ENCODE data around the gene TAPBP. TPM values are rescaled to one million over a fixed set of nuclear protein-coding genes. Genes with fewer than 3 reads are reported as not detected.

TAPBP gene
- total and polyA plus RNA-seq, 9 of the 15 experiments (the other 6 are each of a cell fraction or from before 2014, with no cell fraction given): 5.6 to 74.0 (median 22.3) TPM

- TF ChIP-seq ZNF398 (CRISPR knock-in tag; IDR thresholded peaks at IDR 0.05) (no peak), ZBTB7A (IDR thresholded peaks at IDR 0.05; ENCODE audit: borderline replicate concordance, control insufficient read depth, low read depth, low read length) (peak; percentile 68), HNRNPLL (IDR thresholded peaks at IDR 0.05; ENCODE audit: low read depth, low read length, poor library complexity, severe bottlenecking) (peak; percentile 27), MTA1 (IDR thresholded peaks at IDR 0.05; ENCODE audit: borderline replicate concordance) (no peak), ZNF77 (CRISPR knock-in tag; IDR thresholded peaks at IDR 0.05) (no peak), GTF2E2 (tag; IDR thresholded peaks at IDR 0.05) (no peak), E4F1 (CRISPR knock-in tag; IDR thresholded peaks at IDR 0.05; ENCODE audit: borderline replicate concordance) (no peak), EP400 (IDR thresholded peaks at IDR 0.05) (peak; percentile 20; the same call in 1 of the 2 replicates), ETS1 (conservative IDR thresholded peaks at IDR 0.05; ENCODE audit: control insufficient read depth, low read depth, low read length) (no peak), RHOXF2B (CRISPR knock-in tag; conservative IDR thresholded peaks at IDR 0.05) (no peak), SMAD2 (IDR thresholded peaks at IDR 0.05; ENCODE audit: low read depth, low read length) (no peak)
- TF ChIP-seq, protein P1, sequence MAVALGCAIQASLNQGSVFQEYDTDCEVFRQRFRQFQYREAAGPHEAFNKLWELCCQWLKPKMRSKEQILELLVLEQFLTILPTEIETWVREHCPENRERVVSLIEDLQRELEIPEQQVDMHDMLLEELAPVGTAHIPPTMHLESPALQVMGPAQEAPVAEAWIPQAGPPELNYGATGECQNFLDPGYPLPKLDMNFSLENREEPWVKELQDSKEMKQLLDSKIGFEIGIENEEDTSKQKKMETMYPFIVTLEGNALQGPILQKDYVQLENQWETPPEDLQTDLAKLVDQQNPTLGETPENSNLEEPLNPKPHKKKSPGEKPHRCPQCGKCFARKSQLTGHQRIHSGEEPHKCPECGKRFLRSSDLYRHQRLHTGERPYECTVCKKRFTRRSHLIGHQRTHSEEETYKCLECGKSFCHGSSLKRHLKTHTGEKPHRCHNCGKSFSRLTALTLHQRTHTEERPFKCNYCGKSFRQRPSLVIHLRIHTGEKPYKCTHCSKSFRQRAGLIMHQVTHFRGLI (CRISPR knock-in tag; IDR thresholded peaks at IDR 0.05): no peak
- TF ChIP-seq, protein P2, sequence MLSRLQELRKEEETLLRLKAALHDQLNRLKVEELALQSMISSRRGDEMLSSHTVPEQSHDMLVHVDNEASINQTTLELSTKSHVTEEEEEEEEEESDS (CRISPR knock-in tag; IDR thresholded peaks at IDR 0.05): no peak
- TF ChIP-seq, protein P3, sequence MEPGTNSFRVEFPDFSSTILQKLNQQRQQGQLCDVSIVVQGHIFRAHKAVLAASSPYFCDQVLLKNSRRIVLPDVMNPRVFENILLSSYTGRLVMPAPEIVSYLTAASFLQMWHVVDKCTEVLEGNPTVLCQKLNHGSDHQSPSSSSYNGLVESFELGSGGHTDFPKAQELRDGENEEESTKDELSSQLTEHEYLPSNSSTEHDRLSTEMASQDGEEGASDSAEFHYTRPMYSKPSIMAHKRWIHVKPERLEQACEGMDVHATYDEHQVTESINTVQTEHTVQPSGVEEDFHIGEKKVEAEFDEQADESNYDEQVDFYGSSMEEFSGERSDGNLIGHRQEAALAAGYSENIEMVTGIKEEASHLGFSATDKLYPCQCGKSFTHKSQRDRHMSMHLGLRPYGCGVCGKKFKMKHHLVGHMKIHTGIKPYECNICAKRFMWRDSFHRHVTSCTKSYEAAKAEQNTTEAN (CRISPR knock-in tag; IDR thresholded peaks at IDR 0.05): no peak
- TF ChIP-seq, protein P4, sequence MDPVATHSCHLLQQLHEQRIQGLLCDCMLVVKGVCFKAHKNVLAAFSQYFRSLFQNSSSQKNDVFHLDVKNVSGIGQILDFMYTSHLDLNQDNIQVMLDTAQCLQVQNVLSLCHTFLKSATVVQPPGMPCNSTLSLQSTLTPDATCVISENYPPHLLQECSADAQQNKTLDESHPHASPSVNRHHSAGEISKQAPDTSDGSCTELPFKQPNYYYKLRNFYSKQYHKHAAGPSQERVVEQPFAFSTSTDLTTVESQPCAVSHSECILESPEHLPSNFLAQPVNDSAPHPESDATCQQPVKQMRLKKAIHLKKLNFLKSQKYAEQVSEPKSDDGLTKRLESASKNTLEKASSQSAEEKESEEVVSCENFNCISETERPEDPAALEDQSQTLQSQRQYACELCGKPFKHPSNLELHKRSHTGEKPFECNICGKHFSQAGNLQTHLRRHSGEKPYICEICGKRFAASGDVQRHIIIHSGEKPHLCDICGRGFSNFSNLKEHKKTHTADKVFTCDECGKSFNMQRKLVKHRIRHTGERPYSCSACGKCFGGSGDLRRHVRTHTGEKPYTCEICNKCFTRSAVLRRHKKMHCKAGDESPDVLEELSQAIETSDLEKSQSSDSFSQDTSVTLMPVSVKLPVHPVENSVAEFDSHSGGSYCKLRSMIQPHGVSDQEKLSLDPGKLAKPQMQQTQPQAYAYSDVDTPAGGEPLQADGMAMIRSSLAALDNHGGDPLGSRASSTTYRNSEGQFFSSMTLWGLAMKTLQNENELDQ (CRISPR knock-in tag; IDR thresholded peaks at IDR 0.05; ENCODE audit: borderline replicate concordance): no peak
These were observed 1.3 kb downstream of the TAPBP start (continued) for GRCh38 chr6:33312361-33313104.

All from K562 (cell line).